ENCODE measurements around the gene TXN.
A peak's percentile ranks its signal among the peaks of the same experiment; 100 is the strongest.
"Not testable (repeated sequence)": the region's sequence is repeated elsewhere in the genome, so short reads cannot be mapped to it uniquely, and the experiment has no call there.

TXN gene

DNA sequence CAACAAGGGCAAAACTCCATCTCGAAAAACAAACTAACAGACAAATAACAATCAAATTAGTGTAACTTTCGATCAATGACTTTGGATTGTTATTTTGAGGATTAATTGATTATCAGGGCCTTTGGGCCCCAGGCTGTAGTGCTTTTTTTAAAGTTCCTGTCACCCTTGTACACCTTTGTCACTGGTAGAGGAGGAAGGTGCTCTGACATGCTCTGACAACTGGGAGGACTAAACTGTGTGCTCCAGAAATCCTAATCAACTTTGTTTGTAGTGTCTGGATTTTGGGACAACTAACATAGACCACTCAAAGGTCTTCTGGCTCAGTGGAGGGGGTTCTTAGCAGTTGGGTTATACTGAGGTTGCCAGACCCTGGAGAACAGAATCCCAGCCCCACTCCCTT lies 1.8 kb downstream of the TXN start:
- TF ChIP-seq, protein P1, sequence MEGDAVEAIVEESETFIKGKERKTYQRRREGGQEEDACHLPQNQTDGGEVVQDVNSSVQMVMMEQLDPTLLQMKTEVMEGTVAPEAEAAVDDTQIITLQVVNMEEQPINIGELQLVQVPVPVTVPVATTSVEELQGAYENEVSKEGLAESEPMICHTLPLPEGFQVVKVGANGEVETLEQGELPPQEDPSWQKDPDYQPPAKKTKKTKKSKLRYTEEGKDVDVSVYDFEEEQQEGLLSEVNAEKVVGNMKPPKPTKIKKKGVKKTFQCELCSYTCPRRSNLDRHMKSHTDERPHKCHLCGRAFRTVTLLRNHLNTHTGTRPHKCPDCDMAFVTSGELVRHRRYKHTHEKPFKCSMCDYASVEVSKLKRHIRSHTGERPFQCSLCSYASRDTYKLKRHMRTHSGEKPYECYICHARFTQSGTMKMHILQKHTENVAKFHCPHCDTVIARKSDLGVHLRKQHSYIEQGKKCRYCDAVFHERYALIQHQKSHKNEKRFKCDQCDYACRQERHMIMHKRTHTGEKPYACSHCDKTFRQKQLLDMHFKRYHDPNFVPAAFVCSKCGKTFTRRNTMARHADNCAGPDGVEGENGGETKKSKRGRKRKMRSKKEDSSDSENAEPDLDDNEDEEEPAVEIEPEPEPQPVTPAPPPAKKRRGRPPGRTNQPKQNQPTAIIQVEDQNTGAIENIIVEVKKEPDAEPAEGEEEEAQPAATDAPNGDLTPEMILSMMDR (IDR thresholded peaks at IDR 0.05; ENCODE audit: low read depth, low read length, missing control alignments), result no peak
- H3K4me3 ChIP-seq (replicated peaks; ENCODE audit: low read depth, low read length), result peak overlapping the region; percentile 88
- DNase-seq (ENCODE audit: extremely low read depth, low read depth), result no peak

DNA sequence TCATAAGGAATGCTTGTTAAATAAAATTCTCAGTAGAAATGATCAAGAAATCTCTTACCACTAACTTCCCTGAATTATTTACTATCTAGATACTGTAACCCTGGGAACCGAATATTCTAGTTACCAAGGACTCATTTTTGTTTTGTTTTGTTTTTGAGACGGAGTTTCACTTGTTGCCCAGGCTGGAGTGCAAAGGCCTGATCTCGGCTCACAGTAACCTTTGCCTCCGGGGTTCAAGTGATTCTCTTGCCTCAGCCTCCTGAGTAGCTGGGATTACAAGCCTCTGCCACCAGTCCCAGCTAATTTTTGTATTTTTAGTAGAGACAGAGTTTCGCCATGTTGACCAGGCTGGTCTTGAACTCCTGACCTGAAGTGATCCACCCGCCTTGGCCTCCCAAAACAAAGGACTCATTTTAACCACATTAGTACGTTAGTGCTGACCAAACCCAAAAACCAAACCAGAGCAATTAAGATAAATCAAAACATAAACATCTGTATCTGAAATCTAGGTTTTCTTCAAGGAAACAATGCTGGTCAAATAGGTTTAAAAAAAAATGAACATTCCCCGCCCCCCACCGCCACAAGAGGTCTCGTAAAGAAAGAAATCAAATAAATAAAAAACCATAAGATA lies 3.7 kb downstream of the TXN start:
- no peak for DNase-seq (ENCODE audit: extremely low read depth, low read depth)
- H3K4me3 ChIP-seq (replicated peaks; ENCODE audit: low read depth, low read length), result peak overlapping the region; percentile 88
- TF ChIP-seq, protein P1 (IDR thresholded peaks at IDR 0.05; ENCODE audit: low read depth, low read length, missing control alignments), result no peak

DNA sequence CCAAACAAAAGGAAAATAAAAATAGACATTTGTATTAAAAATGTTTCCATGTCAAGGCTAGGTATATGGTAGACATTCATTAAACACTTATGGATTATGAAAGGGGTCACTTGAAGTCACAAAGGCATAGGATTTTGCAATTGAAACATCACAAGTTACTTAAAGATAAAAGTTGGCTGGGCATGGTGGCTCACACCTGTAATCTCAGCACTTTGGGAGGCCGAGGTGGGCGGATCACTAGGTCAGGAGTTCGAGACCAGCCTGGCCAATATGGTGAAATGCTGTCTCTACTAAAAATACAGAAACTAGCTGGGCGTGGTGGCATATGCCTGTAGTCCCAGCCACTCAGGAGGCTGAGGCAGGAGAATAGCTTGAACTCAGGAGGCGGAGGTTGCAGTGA lies 4.5 kb downstream of the TXN start:
- DNase-seq (ENCODE audit: extremely low read depth, low read depth); H3K4me3 ChIP-seq (replicated peaks; ENCODE audit: low read depth, low read length): not testable (repeated sequence)

- TF ChIP-seq, protein P1 (IDR thresholded peaks at IDR 0.05; ENCODE audit: low read depth, low read length, missing control alignments), result no peak
- H3K4me3 ChIP-seq (replicated peaks; ENCODE audit: low read depth, low read length), result no peak overlapping the region
- no peak for DNase-seq (ENCODE audit: extremely low read depth, low read depth)
Measured at GRCh38 chr9:110251212-110251611, 5.1 kb downstream of the TXN start.

GRCh38 chr9:110249603-110250002 lies 6.7 kb downstream of the TXN start:
- TF ChIP-seq, protein P1 (IDR thresholded peaks at IDR 0.05; ENCODE audit: low read depth, low read length, missing control alignments), result no peak
- H3K4me3 ChIP-seq (replicated peaks; ENCODE audit: low read depth, low read length), result no peak overlapping the region
- no peak for DNase-seq (ENCODE audit: extremely low read depth, low read depth)

DNA sequence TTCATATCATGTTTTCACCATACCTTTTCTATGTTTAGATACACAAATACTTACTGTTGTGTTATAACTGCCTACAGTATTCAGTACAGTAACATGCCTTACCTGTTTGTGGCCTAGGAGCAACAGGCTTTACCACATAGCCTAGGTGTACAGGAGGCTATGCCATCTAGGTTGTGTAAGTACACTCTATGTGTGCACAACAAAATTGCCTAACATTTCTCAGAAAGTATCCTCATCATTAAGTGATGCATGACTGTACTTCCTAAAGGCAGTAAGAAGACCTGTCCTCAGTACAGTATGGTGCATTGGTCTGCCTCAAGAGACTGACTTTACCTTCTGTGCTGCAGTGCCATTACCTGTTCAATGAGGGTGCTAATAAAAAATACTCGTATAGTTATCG lies 7.9 kb downstream of the TXN start:
- H3K4me3 ChIP-seq (replicated peaks; ENCODE audit: low read depth, low read length), result no peak overlapping the region
- DNase-seq (ENCODE audit: extremely low read depth, low read depth), result no peak
- TF ChIP-seq, protein P1 (IDR thresholded peaks at IDR 0.05; ENCODE audit: low read depth, low read length, missing control alignments), result no peak

DNA sequence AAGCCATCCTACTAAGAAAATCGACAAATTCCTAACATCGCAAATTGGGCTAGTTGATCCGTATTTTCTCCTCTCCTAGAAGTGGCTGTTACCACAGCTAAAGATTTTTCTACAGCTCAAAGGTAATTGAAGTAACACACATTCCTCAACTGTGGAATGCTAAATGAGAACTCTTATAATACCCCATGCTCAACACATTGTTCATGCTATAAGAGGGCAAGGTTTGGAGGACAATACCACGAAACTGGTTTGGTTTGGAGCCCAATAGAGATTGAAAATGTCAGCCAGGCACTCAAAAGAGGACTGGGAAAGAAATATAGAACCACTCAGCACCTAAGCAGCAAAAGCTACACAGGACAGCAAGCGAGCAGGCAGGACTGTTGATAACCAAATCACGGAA lies 10.1 kb downstream of the TXN start:
- no peak for DNase-seq (ENCODE audit: extremely low read depth, low read depth)
- TF ChIP-seq, protein P1 (IDR thresholded peaks at IDR 0.05; ENCODE audit: low read depth, low read length, missing control alignments), result no peak
- H3K4me3 ChIP-seq (replicated peaks; ENCODE audit: low read depth, low read length), result no peak overlapping the region
